PC-3 (cell line): Measurements from ENCODE around the gene ZHX3. TPM values are rescaled to one million over a fixed set of nuclear protein-coding genes. Genes with fewer than 3 reads are reported as not detected.

Source experiments
- ATAC-seq: fragments of 200-7000 bp; cut with Tn5 transposase; 2 replicates; pipeline ENCODE4 v1.9.1; 2020; ENCODE audit warnings: mild to moderate bottlenecking, moderate library complexity
- BruUV-seq: library from RNA; stranded (reverse); fragments of 400-500 nt; replicated peaks from 2 replicates; lab custom pipeline; 2021; lab: Mats Ljungman, UMichigan
- CTCF ChIA-PET: fragments of 300-600 bp; sonication (Branson Sonifier 250); formaldehyde crosslinking; loops from one replicate; lab custom pipeline; 2022; ENCODE audit warnings: antibody characterized with exemption; lab: Charles Lee
- POLR2A ChIA-PET: fragments of 300-600 bp; sonication (Branson Sonifier 250); formaldehyde crosslinking; loops from one replicate; lab custom pipeline; 2022; ENCODE audit warnings: antibody characterized with exemption; ENCODE audit not compliant: unreplicated experiment; lab: Charles Lee
- DNase-seq: peaks from one replicate; pipeline ENCODE4 v3.0.0-alpha.2; 2015
- H2AFZ ChIP-seq: fragments of 300-600 bp; sonication (generic); 2 replicates; pipeline ENCODE4 v1.6.0; 2016; ENCODE audit warnings: antibody characterized with exemption, low read length
- H3F3A ChIP-seq: fragments of 300-600 bp; sonication (generic); one replicate; pipeline ENCODE4 v1.6.0; 2017; ENCODE audit warnings: antibody characterized with exemption, low read length, control low read depth, mild to moderate bottlenecking; ENCODE audit not compliant: unreplicated experiment
- H3K27ac ChIP-seq: fragments of 300-600 bp; sonication (generic); 2 replicates; pipeline ENCODE4 v1.5.1; 2016; ENCODE audit warnings: mild to moderate bottlenecking, low read length
- H3K27me3 ChIP-seq: fragments of 300-600 bp; sonication (generic); 2 replicates; pipeline ENCODE4 v1.6.1; 2016; ENCODE audit warnings: low read length, mixed read lengths
- H3K36me3 ChIP-seq: fragments of 300-600 bp; sonication (generic); 2 replicates; pipeline ENCODE4 v1.6.1; 2016; ENCODE audit warnings: low read depth, mixed run types, low read length, mixed read lengths
- H3K4me1 ChIP-seq: fragments of 300-600 bp; sonication (generic); 2 replicates; pipeline ENCODE4 v1.5.1; 2016; ENCODE audit warnings: low read length; ENCODE audit not compliant: insufficient read depth
- H3K4me2 ChIP-seq: fragments of 300-600 bp; sonication (generic); 2 replicates; pipeline ENCODE4 v1.6.0; 2016; ENCODE audit warnings: low read length
- H3K4me3 ChIP-seq: fragments of 300-600 bp; sonication (generic); 2 replicates; pipeline ENCODE4 v1.5.1; 2016; ENCODE audit warnings: mild to moderate bottlenecking, low read length, mixed read lengths
- H3K79me2 ChIP-seq: fragments of 300-600 bp; sonication (generic); 2 replicates; pipeline ENCODE4 v1.6.1; 2017; ENCODE audit warnings: low read length, mixed read lengths
- H3K9ac ChIP-seq: fragments of 300-600 bp; sonication (generic); 2 replicates; pipeline ENCODE4 v1.6.0; 2016; ENCODE audit warnings: mild to moderate bottlenecking, low read length
- H3K9me2 ChIP-seq: fragments of 300-600 bp; sonication (generic); replicated peaks from 2 replicates; pipeline ENCODE4 v1.6.1; 2016; ENCODE audit warnings: mixed run types, low read length, mixed read lengths
- H3K9me3 ChIP-seq: fragments of 300-600 bp; sonication (generic); 2 replicates; pipeline ENCODE4 v1.6.1; 2016; ENCODE audit warnings: low read length, mixed read lengths
- H4K20me1 ChIP-seq: fragments of 300-600 bp; sonication (generic); 2 replicates; pipeline ENCODE4 v1.6.1; 2016; ENCODE audit warnings: low read length, mixed read lengths
- EZH2 ChIP-seq: fragments of 300-600 bp; sonication (generic); IDR thresholded peaks from one replicate; pipeline ENCODE4 v1.6.1; 2017; ENCODE audit warnings: antibody characterized with exemption, mild to moderate bottlenecking, low read length; ENCODE audit not compliant: unreplicated experiment
- EZH2phosphoT487 ChIP-seq: fragments of 300-600 bp; sonication (generic); IDR thresholded peaks from 2 replicates; pipeline ENCODE4 v1.6.1; 2018; ENCODE audit warnings: mild to moderate bottlenecking, antibody characterized with exemption, low read length, borderline replicate concordance
- intact Hi-C: fragments of 100-400 bp; cut with micrococcal nuclease; formaldehyde crosslinking; loops from 2 replicates; pipeline ENCODE4 v1.9.0; 2023
- total RNA-seq: library from RNA; depleted of rRNA; stranded (reverse); fragments of >200 nt; gene quantifications from 2 replicates; pipeline ENCODE4 v1.2.3, GENCODE V29; 2014
- TF ChIP-seq, protein P1 (sequence below): fragments of 300-600 bp; sonication (generic); conservative IDR thresholded peaks from 2 replicates; pipeline ENCODE4 v1.5.1; 2017; ENCODE audit warnings: antibody characterized with exemption, low read depth, mild to moderate bottlenecking, low read length

ZHX3 gene
- total RNA-seq, 1 experiment from 2014 or later = 14.0 TPM

DNA sequence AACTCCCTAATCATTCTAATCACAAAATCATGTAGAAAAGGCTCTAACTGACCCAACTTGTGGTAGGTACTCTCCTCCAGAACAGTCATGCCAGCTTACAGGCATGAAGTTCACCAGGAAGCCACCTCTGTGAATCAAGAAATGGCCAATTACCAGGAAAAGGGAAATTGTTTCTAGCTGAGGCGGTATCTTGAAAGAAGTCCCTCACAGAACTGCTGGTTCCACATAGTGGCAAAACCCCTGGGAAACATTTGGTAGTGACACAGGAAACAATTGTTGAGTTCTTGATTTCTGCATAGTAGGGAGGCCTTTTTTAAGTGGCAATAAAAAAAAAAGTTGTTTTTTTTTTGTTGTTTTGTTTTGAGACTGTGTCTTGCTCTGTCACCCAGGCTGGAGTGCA, 3.4 kb upstream of the ZHX3 start:
- no peak overlapping the region for H2AFZ ChIP-seq
- POLR2A ChIA-PET = interaction anchor here (1.0 kb wide), 1 partner anchor 20 kb away, joined by 3 read pairs; the partner anchor contains the start of gene LPIN3
- BruUV-seq = no TSS peak

DNA sequence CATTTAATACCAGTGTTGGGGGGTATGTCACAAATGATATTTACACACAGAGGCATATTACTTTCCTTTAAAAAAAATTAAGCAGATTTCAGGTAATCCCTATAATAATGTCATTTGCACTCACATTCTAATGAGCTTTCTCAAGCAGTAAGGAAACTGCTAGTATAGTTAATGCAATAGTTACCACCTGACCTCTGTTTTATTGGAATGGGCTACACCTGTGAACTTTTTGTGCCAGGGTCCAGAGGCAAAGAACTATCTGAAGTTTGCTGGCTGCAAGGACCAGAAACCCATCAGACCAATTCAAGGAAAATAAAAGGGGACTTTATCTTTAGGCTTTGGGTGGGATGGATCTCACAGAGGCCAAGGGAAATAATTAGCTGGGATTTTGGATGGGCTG, 2.9 kb upstream of the ZHX3 start:
- ChIA-PET POLR2A (no interaction called here), CTCF (no interaction called here)
- DNase-seq = no peak
- no TSS peak for BruUV-seq
- ATAC-seq = no peak
- H4K20me1 ChIP-seq = no peaks in the 10 kb centered on the region
- no peaks in the 10 kb centered on the region for H3F3A ChIP-seq
- H3K9me2 ChIP-seq = no peaks in the 10 kb centered on the region
- peaks cover 26% of the 10 kb centered on the region for H3K4me1 ChIP-seq
- H3K36me3 ChIP-seq = no peaks in the 10 kb centered on the region
- no peak overlapping the region for H3K27ac ChIP-seq
- TF ChIP-seq EZH2 (no peak), EZH2phosphoT487 (no peak)
- TF ChIP-seq, protein P1, sequence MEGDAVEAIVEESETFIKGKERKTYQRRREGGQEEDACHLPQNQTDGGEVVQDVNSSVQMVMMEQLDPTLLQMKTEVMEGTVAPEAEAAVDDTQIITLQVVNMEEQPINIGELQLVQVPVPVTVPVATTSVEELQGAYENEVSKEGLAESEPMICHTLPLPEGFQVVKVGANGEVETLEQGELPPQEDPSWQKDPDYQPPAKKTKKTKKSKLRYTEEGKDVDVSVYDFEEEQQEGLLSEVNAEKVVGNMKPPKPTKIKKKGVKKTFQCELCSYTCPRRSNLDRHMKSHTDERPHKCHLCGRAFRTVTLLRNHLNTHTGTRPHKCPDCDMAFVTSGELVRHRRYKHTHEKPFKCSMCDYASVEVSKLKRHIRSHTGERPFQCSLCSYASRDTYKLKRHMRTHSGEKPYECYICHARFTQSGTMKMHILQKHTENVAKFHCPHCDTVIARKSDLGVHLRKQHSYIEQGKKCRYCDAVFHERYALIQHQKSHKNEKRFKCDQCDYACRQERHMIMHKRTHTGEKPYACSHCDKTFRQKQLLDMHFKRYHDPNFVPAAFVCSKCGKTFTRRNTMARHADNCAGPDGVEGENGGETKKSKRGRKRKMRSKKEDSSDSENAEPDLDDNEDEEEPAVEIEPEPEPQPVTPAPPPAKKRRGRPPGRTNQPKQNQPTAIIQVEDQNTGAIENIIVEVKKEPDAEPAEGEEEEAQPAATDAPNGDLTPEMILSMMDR = no peak
- H3K9ac ChIP-seq = no peak overlapping the region
- no peak overlapping the region for H2AFZ ChIP-seq
- intact Hi-C loops = no loop called here
- no peak overlapping the region for H3K4me2 ChIP-seq
- H3K4me3 ChIP-seq = no peak overlapping the region
- peaks cover 17% of the 10 kb centered on the region for H3K79me2 ChIP-seq
- H3K9me3 ChIP-seq = no peaks in the 10 kb centered on the region
- no peaks in the 10 kb centered on the region for H3K27me3 ChIP-seq

More for the DNA sequence above, 3.4 kb upstream of the ZHX3 start:
- Histone ChIP-seq H3K9me2 (no peaks in the 10 kb centered on the region), H3K27me3 (no peaks in the 10 kb centered on the region), H3K4me2 (no peak overlapping the region), H3K36me3 (no peaks in the 10 kb centered on the region), H3F3A (no peaks in the 10 kb centered on the region), H3K4me3 (no peak overlapping the region), H3K4me1 (peaks cover 21% of the 10 kb centered on the region), H3K9me3 (no peaks in the 10 kb centered on the region), H3K27ac (peak overlapping the region; percentile 48), H4K20me1 (no peaks in the 10 kb centered on the region), H3K79me2 (peaks cover 12% of the 10 kb centered on the region), H3K9ac (no peak overlapping the region)
- DNase-seq = no peak
- intact Hi-C loops = no loop called here
- TF ChIP-seq, protein P1 = no peak
- TF ChIP-seq EZH2 = no peak
- TF ChIP-seq EZH2phosphoT487 = no peak
- CTCF ChIA-PET = no interaction called here
- no peak for ATAC-seq

DNA sequence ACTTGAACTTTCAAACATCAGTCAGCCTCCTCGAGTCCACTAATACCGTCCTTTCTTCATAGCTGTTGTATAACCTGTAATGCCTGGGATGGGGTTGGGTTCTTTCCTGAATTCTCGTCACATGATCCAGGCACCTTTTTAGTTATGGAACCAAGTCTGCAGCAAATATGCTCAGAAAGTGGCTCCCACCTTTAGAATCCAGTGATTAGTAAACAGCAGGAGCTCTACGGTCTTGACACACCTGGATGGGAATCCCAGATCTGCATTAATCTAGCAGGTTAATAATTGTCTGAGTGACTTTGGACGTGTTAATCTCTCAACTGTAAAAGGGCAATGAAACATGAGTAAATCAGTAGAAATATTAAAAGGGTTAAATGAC, 729 bp upstream of the ZHX3 start:
- ATAC-seq = no peak
- ChIA-PET CTCF (interaction anchor here (0.6 to 1.2 kb wide), 2 partner anchors 13 to 22 kb away, joined by 3 to 10 read pairs; partner anchors contain the start of gene LPIN3), POLR2A (interaction anchor here (0.6 kb wide), 1 partner anchor 11 kb away, joined by 8 read pairs; no protein-coding TSS in a partner anchor)
- Histone ChIP-seq H4K20me1 (no peaks in the 10 kb centered on the region), H3K27ac (no peak overlapping the region), H3K9me3 (no peaks in the 10 kb centered on the region), H3K4me3 (peak overlapping the region; percentile 61), H3K4me2 (peak overlapping the region; percentile 86), H3K9ac (0 out of 2 replicates have a peak overlapping the region, but pooled peaks have one; percentile 26), H3K79me2 (peaks cover 36% of the 10 kb centered on the region), H3K9me2 (no peaks in the 10 kb centered on the region), H3K27me3 (no peaks in the 10 kb centered on the region), H3K36me3 (no peaks in the 10 kb centered on the region), H3F3A (no peaks in the 10 kb centered on the region), H2AFZ (peak overlapping the region; percentile 89), H3K4me1 (peaks cover 27% of the 10 kb centered on the region)
- TF ChIP-seq, protein P1 = no peak
- TF ChIP-seq EZH2phosphoT487 (no peak), EZH2 (no peak)
- DNase-seq = no peak
- BruUV-seq = TSS peak; percentile 85
- intact Hi-C loops = loop anchor here (5.0 kb wide), 1 partner anchor 86 kb away; no protein-coding TSS in a partner anchor
